Peyer's patch (tissue), 4 donors: ENCODE results near the gene SIAH3.

Experiments used
- POLR2A ChIP-seq, 2 donors: fragments of 450-650 bp; IDR thresholded peaks; one replicate each; pipeline ENCODE4 v1.5.1; 2017; ENCODE audit warnings: antibody characterized with exemption in 2 of 2, mild to moderate bottlenecking in 2 of 2, moderate library complexity in 2 of 2
- TF ChIP-seq, protein P1 (sequence below), 6 experiments: fragments of 450-650 bp in 4 of 6; fragments of 200-600 bp in 2 of 6; sonication (generic) in 1 of 6; IDR thresholded peaks; one replicate each; pipeline ENCODE4 v1.5.1; 2017 to 2019; ENCODE audit warnings: antibody characterized with exemption in 6 of 6, mild to moderate bottlenecking in 3 of 6, moderate library complexity in 1 of 6

DNA sequence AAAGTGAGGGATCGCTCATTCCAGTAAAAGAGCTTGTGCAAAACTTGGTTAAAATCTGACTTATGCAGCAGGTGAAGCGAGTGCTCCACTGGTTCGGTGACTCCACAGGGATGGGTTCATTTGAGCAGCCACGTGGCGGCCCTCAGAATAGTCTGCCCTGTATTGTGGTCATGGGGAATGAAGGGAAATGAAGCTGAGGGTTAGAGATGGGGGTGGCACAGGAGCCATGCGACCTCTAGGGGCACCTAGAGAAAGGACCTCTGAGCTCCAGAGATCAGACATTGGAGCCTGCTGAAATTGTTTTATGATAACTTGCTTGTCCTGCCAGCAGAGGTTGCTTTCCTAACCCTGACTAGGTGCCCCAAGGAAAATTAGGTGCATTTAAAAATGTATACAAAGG, 122.8 kb downstream of the SIAH3 start:
- TF ChIP-seq, protein P1, sequence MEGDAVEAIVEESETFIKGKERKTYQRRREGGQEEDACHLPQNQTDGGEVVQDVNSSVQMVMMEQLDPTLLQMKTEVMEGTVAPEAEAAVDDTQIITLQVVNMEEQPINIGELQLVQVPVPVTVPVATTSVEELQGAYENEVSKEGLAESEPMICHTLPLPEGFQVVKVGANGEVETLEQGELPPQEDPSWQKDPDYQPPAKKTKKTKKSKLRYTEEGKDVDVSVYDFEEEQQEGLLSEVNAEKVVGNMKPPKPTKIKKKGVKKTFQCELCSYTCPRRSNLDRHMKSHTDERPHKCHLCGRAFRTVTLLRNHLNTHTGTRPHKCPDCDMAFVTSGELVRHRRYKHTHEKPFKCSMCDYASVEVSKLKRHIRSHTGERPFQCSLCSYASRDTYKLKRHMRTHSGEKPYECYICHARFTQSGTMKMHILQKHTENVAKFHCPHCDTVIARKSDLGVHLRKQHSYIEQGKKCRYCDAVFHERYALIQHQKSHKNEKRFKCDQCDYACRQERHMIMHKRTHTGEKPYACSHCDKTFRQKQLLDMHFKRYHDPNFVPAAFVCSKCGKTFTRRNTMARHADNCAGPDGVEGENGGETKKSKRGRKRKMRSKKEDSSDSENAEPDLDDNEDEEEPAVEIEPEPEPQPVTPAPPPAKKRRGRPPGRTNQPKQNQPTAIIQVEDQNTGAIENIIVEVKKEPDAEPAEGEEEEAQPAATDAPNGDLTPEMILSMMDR (IDR thresholded peaks at IDR 0.05) = no peak
- TF ChIP-seq POLR2A (IDR thresholded peaks at IDR 0.05) = no peak
